DOHH2 (cell line): ENCODE data around the gene SNRK.

ENCODE experiments used
- H3F3A ChIP-seq: fragments of 200-600 bp; sonication (generic), shearing (Covaris generic); 2 replicates; pipeline ENCODE4 v1.6.0; 2016; ENCODE audit warnings: antibody characterized with exemption, mild to moderate bottlenecking; ENCODE audit not compliant: control insufficient read depth, insufficient read depth
- H3K27ac ChIP-seq: fragments of 200-600 bp; sonication (generic); 2 replicates; pipeline ENCODE4 v1.5.1; 2014; ENCODE audit warnings: low read depth, mild to moderate bottlenecking, low read length, moderate library complexity
- H3K27me3 ChIP-seq: fragments of 200-600 bp; sonication (generic); 2 replicates; pipeline ENCODE4 v1.6.1; 2014; ENCODE audit warnings: mild to moderate bottlenecking, low read length, mixed read lengths; ENCODE audit not compliant: control insufficient read depth
- H3K36me3 ChIP-seq: fragments of 200-600 bp; sonication (generic); 2 replicates; pipeline ENCODE4 v1.6.1; 2014; ENCODE audit warnings: mild to moderate bottlenecking, low read length, moderate library complexity, mixed read lengths; ENCODE audit not compliant: control insufficient read depth
- H3K4me1 ChIP-seq: fragments of 200-600 bp; sonication (generic); 2 replicates; pipeline ENCODE4 v1.6.1; 2014; ENCODE audit warnings: mild to moderate bottlenecking, low read length, mixed read lengths; ENCODE audit not compliant: control insufficient read depth
- H3K4me2 ChIP-seq: fragments of 200-600 bp; sonication (generic); 2 replicates; pipeline ENCODE4 v1.6.0; 2014; ENCODE audit warnings: mild to moderate bottlenecking, low read length, moderate library complexity
- H3K4me3 ChIP-seq: fragments of 200-600 bp; sonication (generic); 2 replicates; pipeline ENCODE4 v1.5.1; 2014; ENCODE audit warnings: mild to moderate bottlenecking, low read length, mixed read lengths
- H3K79me2 ChIP-seq: fragments of 200-600 bp; sonication (generic); 2 replicates; pipeline ENCODE4 v1.6.1; 2014; ENCODE audit warnings: mild to moderate bottlenecking, low read length, mixed read lengths; ENCODE audit not compliant: control insufficient read depth
- H3K9me2 ChIP-seq: fragments of 200-600 bp; sonication (generic); replicated peaks from 2 replicates; pipeline ENCODE4 v1.6.1; 2014; ENCODE audit warnings: mild to moderate bottlenecking, low read length, mixed read lengths; ENCODE audit not compliant: control insufficient read depth
- H3K9me3 ChIP-seq: fragments of 200-600 bp; sonication (generic); 2 replicates; pipeline ENCODE4 v1.6.1; 2014; ENCODE audit warnings: antibody characterized with exemption, low read length, mixed read lengths; ENCODE audit not compliant: control insufficient read depth, insufficient read depth
- H4K20me1 ChIP-seq: fragments of 200-600 bp; sonication (generic); 2 replicates; pipeline ENCODE4 v1.6.0; 2014; ENCODE audit warnings: low read depth, mild to moderate bottlenecking, antibody characterized with exemption, low read length, moderate library complexity; ENCODE audit not compliant: control insufficient read depth, insufficient read depth
- EZH2phosphoT487 ChIP-seq: fragments of 200-600 bp; sonication (generic); IDR thresholded peaks from 2 replicates; pipeline ENCODE4 v1.6.1; 2017; ENCODE audit warnings: borderline replicate concordance, mild to moderate bottlenecking, antibody characterized with exemption, low read length, moderate library complexity, mixed read lengths
- TF ChIP-seq, protein P1 (sequence below): fragments of 200-600 bp; sonication (generic); IDR thresholded peaks from one replicate; pipeline ENCODE4 v1.5.1; 2014; ENCODE audit warnings: antibody characterized with exemption, mild to moderate bottlenecking, low read depth, low read length; ENCODE audit not compliant: poor library complexity, severe bottlenecking

Gene SNRK

DNA sequence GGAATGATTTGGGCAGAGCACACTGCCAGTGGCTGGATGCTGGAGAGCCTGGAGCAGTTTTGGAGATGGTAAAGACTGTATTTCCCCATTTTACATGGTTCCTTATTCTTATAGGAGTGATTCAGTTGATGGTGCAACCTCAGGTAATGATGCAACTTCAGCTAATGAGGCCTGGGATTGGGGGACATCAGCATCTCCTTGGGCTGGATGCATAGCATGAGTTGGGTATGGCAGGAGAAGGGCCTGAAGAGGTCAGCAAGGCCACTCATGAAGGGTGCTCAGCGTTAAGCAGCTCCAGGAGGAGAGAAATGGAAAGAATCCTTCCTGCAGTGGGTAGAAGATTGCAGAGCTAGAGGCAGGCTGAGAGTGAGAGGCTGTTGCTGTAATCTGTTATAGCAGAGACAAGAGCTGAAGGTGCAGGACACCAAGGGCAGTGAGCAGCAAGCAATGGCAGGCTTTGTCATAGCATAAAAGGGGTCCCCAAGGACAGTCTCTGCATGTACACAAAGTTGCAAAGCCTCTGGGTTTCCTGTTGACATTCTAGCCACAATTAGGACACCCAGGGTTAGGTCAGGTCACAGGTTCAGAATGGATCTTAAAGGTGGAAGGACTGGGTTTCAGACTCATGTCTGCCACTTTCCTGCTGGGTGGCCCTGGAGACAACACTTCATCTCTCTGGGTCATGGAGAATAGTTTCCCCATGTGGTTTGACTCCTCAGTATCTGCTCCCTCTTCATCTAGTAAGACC, 29.5 kb upstream of the SNRK start:
- Histone ChIP-seq H3K27ac (no peak overlapping the region), H3K79me2 (no peaks in the 10 kb centered on the region), H3K36me3 (no peaks in the 10 kb centered on the region), H3K4me2 (no peak overlapping the region), H3K9me3 (no peaks in the 10 kb centered on the region), H3K4me3 (no peak overlapping the region), H3K4me1 (no peaks in the 10 kb centered on the region), H3F3A (no peaks in the 10 kb centered on the region), H3K9me2 (no peaks in the 10 kb centered on the region), H4K20me1 (no peaks in the 10 kb centered on the region), H3K27me3 (no peaks in the 10 kb centered on the region; the same call in 1 of the 2 replicates)
- TF ChIP-seq, protein P1, sequence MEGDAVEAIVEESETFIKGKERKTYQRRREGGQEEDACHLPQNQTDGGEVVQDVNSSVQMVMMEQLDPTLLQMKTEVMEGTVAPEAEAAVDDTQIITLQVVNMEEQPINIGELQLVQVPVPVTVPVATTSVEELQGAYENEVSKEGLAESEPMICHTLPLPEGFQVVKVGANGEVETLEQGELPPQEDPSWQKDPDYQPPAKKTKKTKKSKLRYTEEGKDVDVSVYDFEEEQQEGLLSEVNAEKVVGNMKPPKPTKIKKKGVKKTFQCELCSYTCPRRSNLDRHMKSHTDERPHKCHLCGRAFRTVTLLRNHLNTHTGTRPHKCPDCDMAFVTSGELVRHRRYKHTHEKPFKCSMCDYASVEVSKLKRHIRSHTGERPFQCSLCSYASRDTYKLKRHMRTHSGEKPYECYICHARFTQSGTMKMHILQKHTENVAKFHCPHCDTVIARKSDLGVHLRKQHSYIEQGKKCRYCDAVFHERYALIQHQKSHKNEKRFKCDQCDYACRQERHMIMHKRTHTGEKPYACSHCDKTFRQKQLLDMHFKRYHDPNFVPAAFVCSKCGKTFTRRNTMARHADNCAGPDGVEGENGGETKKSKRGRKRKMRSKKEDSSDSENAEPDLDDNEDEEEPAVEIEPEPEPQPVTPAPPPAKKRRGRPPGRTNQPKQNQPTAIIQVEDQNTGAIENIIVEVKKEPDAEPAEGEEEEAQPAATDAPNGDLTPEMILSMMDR = no peak
- TF ChIP-seq EZH2phosphoT487 = no peak

DNA sequence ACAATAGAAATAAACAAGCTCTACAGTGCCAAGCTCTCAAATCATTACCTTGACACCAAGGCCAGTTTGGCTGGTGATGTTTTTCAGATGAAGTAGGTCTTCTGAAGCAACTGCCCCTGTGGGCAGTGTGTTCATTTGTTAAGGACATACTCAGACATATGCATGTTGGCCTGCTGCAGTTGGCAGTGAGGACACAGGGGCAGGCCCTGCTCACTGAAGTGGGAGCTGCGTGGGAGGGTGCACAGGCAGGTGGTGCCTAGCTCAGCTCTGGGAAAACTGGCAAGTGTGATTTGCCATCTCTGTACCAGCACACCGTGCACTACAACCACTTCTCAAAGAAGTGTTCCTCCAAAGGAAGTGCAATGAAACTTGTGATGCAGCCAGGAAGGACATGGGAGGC, 28.5 kb upstream of the SNRK start:
- Histone ChIP-seq H3K79me2 (no peaks in the 10 kb centered on the region), H3K9me2 (no peaks in the 10 kb centered on the region), H4K20me1 (no peaks in the 10 kb centered on the region), H3K4me1 (no peaks in the 10 kb centered on the region), H3K36me3 (no peaks in the 10 kb centered on the region), H3K4me3 (no peak overlapping the region), H3K27ac (no peak overlapping the region), H3K9me3 (no peaks in the 10 kb centered on the region), H3K27me3 (no peaks in the 10 kb centered on the region; the same call in 1 of the 2 replicates), H3K4me2 (no peak overlapping the region), H3F3A (no peaks in the 10 kb centered on the region)
- TF ChIP-seq EZH2phosphoT487 = no peak
- TF ChIP-seq, protein P1 = no peak

- TF ChIP-seq EZH2phosphoT487 = no peak
- TF ChIP-seq, protein P1 = no peak
- H3K9me2 ChIP-seq = no peaks in the 10 kb centered on the region
- H3K4me3 ChIP-seq = no peak overlapping the region
- no peaks in the 10 kb centered on the region for H3K36me3 ChIP-seq
- H3K27ac ChIP-seq = no peak overlapping the region
- no peaks in the 10 kb centered on the region; the same call in 1 of the 2 replicates for H3K27me3 ChIP-seq
- no peak overlapping the region for H3K4me2 ChIP-seq
- no peaks in the 10 kb centered on the region for H3K4me1 ChIP-seq
- no peaks in the 10 kb centered on the region for H3K9me3 ChIP-seq
- H4K20me1 ChIP-seq = no peaks in the 10 kb centered on the region
- no peaks in the 10 kb centered on the region for H3K79me2 ChIP-seq
- no peaks in the 10 kb centered on the region for H3F3A ChIP-seq
These were observed 26.7 kb upstream of the SNRK start for GRCh38 chr3:43259626-43260025.
